Suprapubic skin (tissue), 4 donors: ENCODE results near the gene SUPT4H1. TPM values are rescaled to one million over a fixed set of nuclear protein-coding genes. Genes with fewer than 3 reads are reported as not detected.

Experiments
- DNase-seq, 2 donors: peaks; one replicate each; pipeline ENCODE4 v3.0.0-alpha.2; 2019; ENCODE audit warnings: low spot score in 2 of 2
- H3K27ac ChIP-seq: fragments of 200-600 bp; sonication (generic); one replicate; pipeline ENCODE4 v1.5.1; 2019
- H3K27me3 ChIP-seq: fragments of 200-600 bp; sonication (generic); one replicate; pipeline ENCODE4 v1.5.1; 2019
- H3K36me3 ChIP-seq: fragments of 200-600 bp; sonication (generic); one replicate; pipeline ENCODE4 v1.5.1; 2019
- H3K4me1 ChIP-seq: fragments of 200-600 bp; sonication (generic); one replicate; pipeline ENCODE4 v1.5.1; 2019
- H3K4me3 ChIP-seq: fragments of 200-600 bp; sonication (generic); one replicate; pipeline ENCODE4 v1.5.1; 2019; ENCODE audit warnings: mild to moderate bottlenecking
- H3K9me3 ChIP-seq: fragments of 200-600 bp; sonication (generic); one replicate; pipeline ENCODE4 v1.5.1; 2019
- CTCF ChIP-seq, 2 donors: fragments of 200-600 bp in 1 of 2; fragments of 450-650 bp in 1 of 2; sonication (generic) in 1 of 2; IDR thresholded peaks; one replicate each; pipeline ENCODE4 v1.5.1; 2016 to 2019; ENCODE audit warnings: antibody characterized with exemption in 2 of 2, mild to moderate bottlenecking in 1 of 2, moderate library complexity in 1 of 2
- EP300 ChIP-seq: sonication (generic); formaldehyde crosslinking; IDR thresholded peaks from one replicate; pipeline ENCODE4 v1.6.1; 2017; ENCODE audit warnings: antibody characterized with exemption
- POLR2A ChIP-seq, 2 donors: fragments of 450-650 bp; IDR thresholded peaks; one replicate each; pipeline ENCODE4 v1.6.1; 2017; ENCODE audit warnings: antibody characterized with exemption in 2 of 2, mild to moderate bottlenecking in 2 of 2, moderate library complexity in 2 of 2
- POLR2AphosphoS5 ChIP-seq, 3 donors: sonication (generic); formaldehyde crosslinking; IDR thresholded peaks; one replicate each; pipeline ENCODE4 v1.6.1; 2017; ENCODE audit warnings: antibody characterized with exemption in 3 of 3
- WGBS: methylation state at CpG from one replicate; pipeline ENCODE4 v1.1.5; 2018; 5-methylcytosine and 5-hydroxymethylcytosine counted together
- total RNA-seq, 4 donors: library from RNA; depleted of rRNA; stranded (reverse); fragments of >200 nt; gene quantifications; one replicate each; pipeline ENCODE4 v1.1.0, GENCODE V29; 2016

The SUPT4H1 gene
- total RNA-seq, 4 donors from 2014 or later: 33.8 to 48.3 (median 40.3) TPM

- no peaks in the 10 kb centered on the region for H3K9me3 ChIP-seq
- 93% methylated on average over 7 of the region's 9 CpGs for WGBS
- peaks cover 2% of the 10 kb centered on the region for H3K4me1 ChIP-seq
- H3K36me3 ChIP-seq: no peaks in the 10 kb centered on the region
- no peak overlapping the region for H3K27ac ChIP-seq
- peak; percentile 50 to 60 for DNase-seq
- no peak overlapping the region for H3K4me3 ChIP-seq
- TF ChIP-seq POLR2A (IDR thresholded peaks at IDR 0.05) (no peak), POLR2AphosphoS5 (IDR thresholded peaks at IDR 0.05) (no peak), CTCF (IDR thresholded peaks at IDR 0.05) (no peak), EP300 (no peak)
- H3K27me3 ChIP-seq: no peaks in the 10 kb centered on the region
These were observed 33.9 kb downstream of the SUPT4H1 start for GRCh38 chr17:58318065-58318481.

- H3K27me3 ChIP-seq: no peaks in the 10 kb centered on the region
- DNase-seq: peak; percentile 61 to 70
- TF ChIP-seq CTCF (IDR thresholded peaks at IDR 0.05) (peak; percentile 20 to 56), POLR2AphosphoS5 (IDR thresholded peaks at IDR 0.05) (no peak)
- no peaks in the 10 kb centered on the region for H3K36me3 ChIP-seq
- H3K9me3 ChIP-seq: no peaks in the 10 kb centered on the region
- WGBS: 32% methylated on average over 5 of the region's 5 CpGs
- H3K27ac ChIP-seq: no peak overlapping the region
- H3K4me1 ChIP-seq: peaks cover 2% of the 10 kb centered on the region
- H3K4me3 ChIP-seq: no peak overlapping the region
These were observed 34.5 kb downstream of the SUPT4H1 start for GRCh38 chr17:58317421-58318064.

- DNase-seq: peak; percentile 34 to 65
- Histone ChIP-seq H3K27me3 (no peaks in the 10 kb centered on the region), H3K4me3 (no peak overlapping the region), H3K9me3 (no peaks in the 10 kb centered on the region), H3K27ac (no peak overlapping the region), H3K4me1 (peaks cover 2% of the 10 kb centered on the region), H3K36me3 (no peaks in the 10 kb centered on the region)
- WGBS: 93% methylated on average over 7 of the region's 8 CpGs
- no peak for TF ChIP-seq EP300
- no peak for TF ChIP-seq POLR2A (IDR thresholded peaks at IDR 0.05)
- no peak for TF ChIP-seq POLR2AphosphoS5 (IDR thresholded peaks at IDR 0.05)
- no peak for TF ChIP-seq CTCF (IDR thresholded peaks at IDR 0.05)
These were observed 35.6 kb downstream of the SUPT4H1 start for GRCh38 chr17:58316260-58316960.

GRCh38 chr17:58315750-58316149, 36.3 kb downstream of the SUPT4H1 start:
- TF ChIP-seq POLR2A (IDR thresholded peaks at IDR 0.05): no peak
- no peak for TF ChIP-seq EP300
- no peak for TF ChIP-seq CTCF (IDR thresholded peaks at IDR 0.05)
- no peak for TF ChIP-seq POLR2AphosphoS5 (IDR thresholded peaks at IDR 0.05)
- DNase-seq: no peak
- Histone ChIP-seq H3K27ac (no peak overlapping the region), H3K9me3 (no peaks in the 10 kb centered on the region), H3K4me1 (peaks cover 2% of the 10 kb centered on the region), H3K4me3 (no peak overlapping the region), H3K27me3 (no peaks in the 10 kb centered on the region), H3K36me3 (no peaks in the 10 kb centered on the region)
- 93% methylated on average over 4 of the region's 4 CpGs for WGBS

- peak in 1 of 2 donors; percentile 48 for DNase-seq
These were observed 36.7 kb downstream of the SUPT4H1 start for GRCh38 chr17:58315281-58315711.

More at GRCh38 chr17:58315281-58315711, 36.7 kb downstream of the SUPT4H1 start:
- no peak overlapping the region for H3K27ac ChIP-seq
- TF ChIP-seq EP300 (no peak), CTCF (IDR thresholded peaks at IDR 0.05) (no peak), POLR2AphosphoS5 (IDR thresholded peaks at IDR 0.05) (no peak), POLR2A (IDR thresholded peaks at IDR 0.05) (no peak)
- no peaks in the 10 kb centered on the region for H3K36me3 ChIP-seq
- peaks cover 2% of the 10 kb centered on the region for H3K4me1 ChIP-seq
- no peaks in the 10 kb centered on the region for H3K9me3 ChIP-seq
- no peak overlapping the region for H3K4me3 ChIP-seq
- H3K27me3 ChIP-seq: no peaks in the 10 kb centered on the region
- WGBS: 94% methylated on average over 6 of the region's 6 CpGs
